GM19455 (cell line): ENCODE data around the gene PRTG.
"Not testable (repeated sequence)": the region's sequence is repeated elsewhere in the genome, so short reads cannot be mapped to it uniquely, and the experiment has no call there.

ENCODE experiments used
- ATAC-seq: cut with Tn5 transposase; IDR thresholded peaks from one replicate; pipeline ENCODE4 v1.9.1; 2021; ENCODE audit not compliant: unreplicated experiment

PRTG gene

GRCh38 chr15:55707518-55707917 lies 35.4 kb downstream of the PRTG start:
- ATAC-seq: no peak

GRCh38 chr15:55703873-55704301 lies 39.1 kb downstream of the PRTG start:
- ATAC-seq: no peak

GRCh38 chr15:55700876-55701275 lies 42.1 kb downstream of the PRTG start:
- ATAC-seq: no peak

- no peak for ATAC-seq
These were observed 44.3 kb downstream of the PRTG start for GRCh38 chr15:55698653-55699052.

- ATAC-seq: no peak
These were observed 46.7 kb downstream of the PRTG start for GRCh38 chr15:55696221-55696620.

- ATAC-seq: no peak
These were observed 47.5 kb downstream of the PRTG start for GRCh38 chr15:55695432-55695831.

GRCh38 chr15:55694652-55695150 lies 48.3 kb downstream of the PRTG start:
- ATAC-seq: peak; percentile 90

- not testable (repeated sequence) for ATAC-seq
These were observed 49.8 kb downstream of the PRTG start for GRCh38 chr15:55693116-55693515.

GRCh38 chr15:55687792-55688191 lies 55.2 kb downstream of the PRTG start:
- ATAC-seq: no peak

GRCh38 chr15:55685286-55685685 lies 57.7 kb downstream of the PRTG start:
- peak; percentile 79 for ATAC-seq

- no peak for ATAC-seq
These were observed 59.6 kb downstream of the PRTG start for GRCh38 chr15:55683376-55683775.

- peak; percentile 58 for ATAC-seq
These were observed 61.3 kb downstream of the PRTG start for GRCh38 chr15:55681631-55682030.

GRCh38 chr15:55676507-55676906 lies 66.4 kb downstream of the PRTG start:
- ATAC-seq: no peak

GRCh38 chr15:55673287-55673686 lies 69.7 kb downstream of the PRTG start:
- ATAC-seq: no peak

GRCh38 chr15:55669270-55669669 lies 73.7 kb downstream of the PRTG start:
- no peak for ATAC-seq

GRCh38 chr15:55665605-55666227 lies 77.2 kb downstream of the PRTG start:
- ATAC-seq: no peak

GRCh38 chr15:55661428-55661827 lies 81.5 kb downstream of the PRTG start:
- no peak for ATAC-seq

GRCh38 chr15:55660153-55660552 lies 82.8 kb downstream of the PRTG start:
- no peak for ATAC-seq

GRCh38 chr15:55659481-55659880 lies 83.5 kb downstream of the PRTG start:
- no peak for ATAC-seq

- ATAC-seq: no peak
These were observed 84.1 kb downstream of the PRTG start for GRCh38 chr15:55658886-55659285.

GRCh38 chr15:55654561-55655031 lies 88.4 kb downstream of the PRTG start:
- no peak for ATAC-seq

- ATAC-seq: no peak
These were observed 90.0 kb downstream of the PRTG start for GRCh38 chr15:55652909-55653495.

- ATAC-seq: no peak
These were observed 90.6 kb downstream of the PRTG start for GRCh38 chr15:55652359-55652758.
